Neutrophil (primary cell): Measurements from ENCODE around the gene TPGS2.

Experiments
- H3K27ac ChIP-seq: fragments of 200-600 bp; sonication (generic); 2 replicates; pipeline ENCODE4 v1.5.1; 2016; ENCODE audit warnings: mild to moderate bottlenecking, moderate library complexity
- H3K27me3 ChIP-seq: fragments of 200-600 bp; sonication (generic); 2 replicates; pipeline ENCODE4 v1.6.0; 2016; ENCODE audit warnings: mild to moderate bottlenecking
- H3K36me3 ChIP-seq: fragments of 200-600 bp; sonication (generic); 2 replicates; pipeline ENCODE4 v1.5.1; 2017
- H3K4me1 ChIP-seq, 2 experiments: fragments of 200-600 bp in 1 of 2; sonication (generic) in 1 of 2; 1 replicate in 1 of 2; 2 replicates in 1 of 2; pipeline versions ENCODE4 v1.5.1 to v1.6.1; 2013 to 2016; ENCODE audit warnings: low read depth in 1 of 2, low read length in 1 of 2, mild to moderate bottlenecking in 1 of 2, moderate library complexity in 1 of 2; ENCODE audit not compliant: control insufficient read depth in 1 of 2, insufficient read depth in 1 of 2
- H3K4me3 ChIP-seq, 2 experiments: fragments of 200-600 bp in 1 of 2; sonication (generic) in 1 of 2; 1 replicate in 1 of 2; 2 replicates in 1 of 2; pipeline ENCODE4 v1.5.1; 2013 to 2016; ENCODE audit warnings: low read depth in 1 of 2, low read length in 1 of 2, mild to moderate bottlenecking in 1 of 2, moderate library complexity in 1 of 2
- H3K9me3 ChIP-seq: fragments of 200-600 bp; sonication (generic); 2 replicates; pipeline ENCODE4 v1.5.1; 2016
- CTCF ChIP-seq: fragments of 200-600 bp; sonication (generic); IDR thresholded peaks from 2 replicates; pipeline ENCODE4 v1.5.1; 2016; ENCODE audit warnings: antibody characterized with exemption

TPGS2 gene

GRCh38 chr18:36856815-36857214 is 28.0 kb upstream of the TPGS2 start:
- Histone ChIP-seq H3K9me3 (no peaks in the 10 kb centered on the region), H3K27me3 (no peaks in the 10 kb centered on the region), H3K27ac (no peak overlapping the region), H3K4me1 (no peaks in the 10 kb centered on the region), H3K36me3 (no peaks in the 10 kb centered on the region), H3K4me3 (no peak overlapping the region)
- TF ChIP-seq CTCF, result no peak

- Histone ChIP-seq H3K27me3 (no peaks in the 10 kb centered on the region), H3K27ac (no peak overlapping the region), H3K4me3 (no peak overlapping the region), H3K36me3 (no peaks in the 10 kb centered on the region), H3K4me1 (no peaks in the 10 kb centered on the region), H3K9me3 (no peaks in the 10 kb centered on the region)
- no peak for TF ChIP-seq CTCF
These were observed 22.4 kb upstream of the TPGS2 start for GRCh38 chr18:36851202-36851590.

- H3K4me1 ChIP-seq, result no peaks in the 10 kb centered on the region
- no peak overlapping the region for H3K27ac ChIP-seq
- H3K36me3 ChIP-seq, result no peaks in the 10 kb centered on the region
- TF ChIP-seq CTCF, result no peak
- no peaks in the 10 kb centered on the region for H3K27me3 ChIP-seq
- no peak overlapping the region for H3K4me3 ChIP-seq
- no peaks in the 10 kb centered on the region for H3K9me3 ChIP-seq
These were observed 21.9 kb upstream of the TPGS2 start for GRCh38 chr18:36850527-36851201.

- no peak for TF ChIP-seq CTCF
- no peaks in the 10 kb centered on the region for H3K36me3 ChIP-seq
- H3K27ac ChIP-seq, result no peak overlapping the region
- H3K27me3 ChIP-seq, result no peaks in the 10 kb centered on the region
- H3K9me3 ChIP-seq, result no peaks in the 10 kb centered on the region
- H3K4me3 ChIP-seq, result no peak overlapping the region
- no peaks in the 10 kb centered on the region for H3K4me1 ChIP-seq
These were observed 20.6 kb upstream of the TPGS2 start for GRCh38 chr18:36849288-36850006.

GRCh38 chr18:36848609-36849008 is 19.8 kb upstream of the TPGS2 start:
- TF ChIP-seq CTCF, result no peak
- no peaks in the 10 kb centered on the region for H3K36me3 ChIP-seq
- no peaks in the 10 kb centered on the region for H3K27me3 ChIP-seq
- H3K27ac ChIP-seq, result no peak overlapping the region
- H3K9me3 ChIP-seq, result no peaks in the 10 kb centered on the region
- no peaks in the 10 kb centered on the region for H3K4me1 ChIP-seq
- H3K4me3 ChIP-seq, result no peak overlapping the region
